Esophagus mucosa (tissue), 1 donor: Measurements from ENCODE around the gene STPG2. TPM values are rescaled to one million over a fixed set of nuclear protein-coding genes. Genes with fewer than 3 reads are reported as not detected.

Experiments
- ATAC-seq: fragments of 200-7000 bp; cut with Tn5 transposase; one replicate; pipeline ENCODE4 v1.9.1; 2020
- total RNA-seq: library from RNA; stranded (reverse); gene quantifications from one replicate; pipeline ENCODE4 v1.2.4, GENCODE V29; 2023
- donor health status: DM: yes; HTN: yes; CAD: no.

STPG2 gene
- 0.20 TPM for total RNA-seq

DNA sequence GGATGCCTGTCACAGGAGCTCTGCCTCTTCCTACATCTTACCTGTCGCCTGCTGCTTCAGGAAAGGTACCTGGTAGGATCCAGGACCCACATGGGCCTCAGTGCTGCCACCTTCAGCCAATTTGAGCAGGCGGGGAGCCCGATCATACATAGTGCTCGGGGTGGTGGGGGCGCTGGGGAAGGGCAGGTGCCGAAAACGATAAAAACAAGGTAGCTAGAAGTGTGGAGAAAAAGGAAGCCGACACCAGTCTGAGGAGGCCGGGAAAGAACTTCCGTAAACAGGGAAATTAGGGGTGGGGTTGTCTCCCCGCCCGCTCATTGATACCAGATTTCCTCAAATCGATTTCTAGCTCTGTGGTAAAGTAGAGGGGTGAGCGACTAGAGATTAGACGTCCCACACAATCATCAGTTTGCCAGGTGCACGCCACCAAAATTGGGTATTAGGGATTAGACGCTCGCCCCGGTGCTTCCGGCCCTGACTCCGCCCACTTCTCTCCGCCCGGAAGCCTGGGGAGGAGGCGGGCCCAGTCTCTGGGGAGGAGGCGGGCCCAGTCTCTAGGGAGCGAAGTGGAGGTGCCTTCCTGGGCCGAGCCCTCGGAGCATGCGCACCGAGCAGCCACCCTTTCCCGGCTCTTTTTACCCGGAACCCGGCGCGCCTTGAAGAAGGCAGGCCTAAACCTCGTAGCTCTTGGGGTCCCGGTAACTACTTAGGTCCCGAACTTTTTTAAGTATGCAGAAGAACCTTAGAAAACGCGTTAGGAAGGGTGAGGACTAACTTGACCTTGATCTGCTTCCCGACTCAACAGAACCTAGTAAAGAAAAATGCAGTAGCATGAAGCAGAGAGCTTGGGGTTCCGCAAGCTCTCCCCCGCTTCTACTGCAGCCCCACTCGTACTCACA lies at the start of gene STPG2:
TSS of gene STPG2 (minus strand) at position 476 of the 899 bp plus-strand sequence.
- ATAC-seq = peak; percentile 100

GRCh38 chr4:98185279-98185678 lies 42.0 kb upstream of the STPG2 start:
- ATAC-seq = no peak

GRCh38 chr4:98181809-98182208 lies 38.5 kb upstream of the STPG2 start:
- no peak for ATAC-seq

DNA sequence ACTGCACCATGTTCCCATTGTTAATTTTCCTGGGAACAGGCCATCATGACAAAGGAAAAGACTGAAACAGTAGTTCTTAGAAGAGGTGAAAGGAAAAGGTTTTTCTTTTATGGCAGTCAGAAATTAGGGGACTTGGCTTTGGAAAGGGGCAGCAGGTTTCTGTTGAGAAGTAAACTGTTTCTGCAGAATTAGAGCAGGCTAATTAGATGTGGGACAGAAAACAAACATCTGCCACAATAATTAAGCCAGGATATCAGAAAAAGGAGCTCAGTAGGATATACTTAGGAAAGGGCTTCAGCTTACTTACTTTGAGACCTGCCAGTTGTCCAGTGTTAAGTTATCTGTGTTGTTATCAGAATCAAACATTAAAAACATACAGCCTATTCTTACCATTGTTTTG lies 36.7 kb upstream of the STPG2 start:
- ATAC-seq = no peak

DNA sequence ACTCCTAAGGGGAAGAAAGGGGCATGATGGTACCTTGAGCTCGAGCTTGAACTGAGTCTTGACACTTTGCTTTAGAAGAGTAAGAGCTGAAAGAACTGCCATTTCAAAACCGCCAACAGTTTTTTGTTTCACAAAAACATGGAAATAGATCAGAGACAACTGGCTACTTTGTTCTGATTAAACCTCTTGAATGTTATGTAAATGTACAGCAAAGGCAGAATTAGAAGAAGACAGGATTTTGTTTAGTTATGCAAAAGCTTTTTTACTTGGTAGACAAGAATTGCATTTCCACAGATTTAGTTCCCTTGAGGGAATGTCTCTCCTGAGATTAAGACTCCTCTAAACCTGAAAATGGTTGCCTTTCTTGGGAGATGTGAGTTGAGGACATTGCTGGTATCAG lies 33.3 kb upstream of the STPG2 start:
- no peak for ATAC-seq

DNA sequence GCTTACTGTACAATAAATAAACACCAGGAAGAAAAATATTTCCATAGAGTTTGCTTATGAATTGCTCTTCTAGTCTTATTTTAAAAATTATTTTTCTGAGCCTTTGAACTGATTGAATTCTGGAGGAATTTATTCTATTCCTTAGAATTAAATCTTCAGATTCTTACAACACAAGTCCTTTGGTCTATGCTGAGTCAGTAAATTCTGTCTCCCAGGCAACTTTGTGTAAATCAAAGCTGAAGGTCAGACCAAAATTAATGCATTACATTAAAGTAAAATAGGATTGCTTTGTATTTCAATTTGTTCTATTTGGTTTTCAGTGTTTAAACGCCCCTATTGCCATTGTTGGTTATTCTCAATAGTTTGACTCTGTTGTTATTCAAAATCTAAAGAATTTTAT lies 26.8 kb upstream of the STPG2 start:
- no peak for ATAC-seq

DNA sequence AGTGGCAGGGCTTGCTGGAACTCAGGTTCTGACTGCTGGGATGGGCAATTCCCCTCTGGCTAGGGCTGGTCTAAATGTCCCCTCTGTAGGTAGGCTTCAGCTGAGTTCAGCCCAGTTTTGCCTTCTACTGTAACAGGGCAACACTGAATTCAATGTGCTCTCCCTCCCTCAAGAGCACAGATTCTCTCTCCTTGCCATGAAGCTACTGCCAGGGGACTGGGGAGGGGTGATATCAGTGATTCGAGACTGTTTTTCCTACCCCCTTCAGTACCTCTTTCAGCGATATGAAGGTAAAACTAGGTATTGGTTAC lies 23.4 kb upstream of the STPG2 start:
- no peak for ATAC-seq

- peak; percentile 97 for ATAC-seq
Observed at GRCh38 chr4:98166025-98166730, 22.9 kb upstream of the STPG2 start.

DNA sequence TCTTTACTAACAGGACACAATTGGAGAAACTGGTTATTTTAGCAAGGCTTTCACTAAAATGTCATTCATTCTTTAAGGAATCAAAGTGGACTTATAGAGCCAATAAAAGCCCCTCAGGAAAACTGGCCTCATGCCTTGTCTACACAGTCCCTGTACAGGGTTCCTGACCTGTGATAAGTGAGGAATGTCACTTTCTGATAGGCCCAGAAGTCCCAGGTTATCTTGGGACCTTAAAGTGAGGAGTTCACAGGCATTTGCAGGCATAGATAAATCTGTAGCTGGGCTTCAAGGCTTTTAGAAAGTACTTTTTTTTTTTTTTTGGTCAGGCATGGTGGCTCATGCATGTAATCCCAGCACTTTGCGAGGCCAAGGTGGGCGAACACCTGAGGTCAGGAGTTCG lies 19.4 kb upstream of the STPG2 start:
- ATAC-seq = no peak

DNA sequence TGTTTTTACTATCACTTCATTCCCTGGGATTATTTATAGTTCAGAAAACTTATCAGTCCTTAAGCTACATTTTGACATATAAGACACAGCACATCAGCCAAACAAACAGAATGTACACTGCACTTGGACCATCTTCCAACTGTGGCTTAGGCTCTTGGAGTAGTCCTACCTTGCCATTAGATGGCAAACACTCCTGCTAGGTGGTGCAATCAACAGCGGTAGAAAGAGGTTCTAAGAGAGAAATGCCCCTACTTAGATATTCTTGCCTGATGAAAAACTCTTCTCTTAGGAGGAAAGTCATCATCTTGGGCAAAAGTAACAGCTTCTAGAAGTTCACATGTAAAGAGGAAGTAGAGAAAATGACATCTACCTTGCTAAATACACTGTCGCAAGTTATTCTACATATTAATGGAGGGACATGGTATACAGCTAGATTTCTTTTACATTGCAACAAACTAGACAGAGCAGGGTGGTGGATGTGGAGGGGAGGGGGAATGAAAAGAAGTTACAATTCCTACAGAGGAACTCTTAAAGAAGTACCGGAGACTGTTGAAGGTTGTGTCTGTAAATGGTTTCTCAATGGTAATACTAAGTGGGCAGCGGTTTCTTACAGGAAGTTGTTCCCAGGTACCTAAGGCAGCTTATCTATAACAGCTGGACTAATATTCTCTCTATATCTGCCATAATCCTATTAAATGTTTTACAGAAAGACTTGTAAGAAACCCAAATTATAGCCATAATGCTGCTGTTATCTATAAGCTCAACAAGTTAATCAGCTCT lies 8.1 kb upstream of the STPG2 start:
- no peak for ATAC-seq

GRCh38 chr4:98150092-98150761 lies 7.0 kb upstream of the STPG2 start:
- ATAC-seq = no peak

DNA sequence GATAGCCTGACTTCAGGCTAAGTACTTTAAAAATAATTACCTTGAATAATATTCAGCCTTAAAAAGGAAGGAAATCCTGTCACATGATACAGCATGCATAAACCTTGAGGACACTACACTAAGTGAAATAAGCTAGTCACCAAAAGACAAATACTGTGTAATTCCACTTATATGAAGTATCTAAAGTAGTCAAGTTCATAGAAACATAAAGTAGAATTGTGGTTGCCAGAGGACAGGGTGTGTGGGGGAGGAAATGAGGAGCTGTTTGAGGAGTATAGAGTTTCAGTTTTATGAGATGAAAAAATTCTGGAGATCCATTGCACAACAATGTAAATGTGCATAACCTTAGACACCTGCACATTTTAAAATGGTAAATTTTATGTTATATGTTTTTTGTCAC lies 5.6 kb upstream of the STPG2 start:
- ATAC-seq = no peak

GRCh38 chr4:98126141-98126540 lies 17.1 kb downstream of the STPG2 start:
- ATAC-seq = no peak

DNA sequence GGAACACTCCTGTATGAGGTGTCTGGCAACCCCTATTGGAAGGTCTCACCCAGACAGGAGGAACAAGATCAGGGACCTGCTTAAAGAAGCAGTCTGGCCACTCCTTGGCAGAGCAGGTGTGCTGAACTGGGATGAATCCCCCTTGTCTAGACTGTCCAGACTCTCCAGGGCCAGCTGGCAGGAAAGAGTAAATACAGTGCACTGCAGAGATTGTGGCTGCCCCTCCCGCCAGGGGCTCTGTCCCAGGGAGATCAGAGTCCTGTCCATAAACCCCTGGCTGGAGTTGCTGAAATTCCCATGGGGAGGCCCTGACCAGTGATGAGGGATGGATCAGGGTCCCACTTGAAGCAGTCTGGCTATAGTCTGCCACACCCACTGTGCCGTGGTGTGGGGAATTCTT lies 17.7 kb downstream of the STPG2 start:
- ATAC-seq = no peak

GRCh38 chr4:98117363-98117762 lies 25.9 kb downstream of the STPG2 start:
- no peak for ATAC-seq

- ATAC-seq = no peak
Observed at GRCh38 chr4:98113012-98113411, 30.3 kb downstream of the STPG2 start.

GRCh38 chr4:98110929-98111328 lies 32.3 kb downstream of the STPG2 start:
- ATAC-seq = no peak

GRCh38 chr4:98110214-98110613 lies 33.1 kb downstream of the STPG2 start:
- no peak for ATAC-seq

DNA sequence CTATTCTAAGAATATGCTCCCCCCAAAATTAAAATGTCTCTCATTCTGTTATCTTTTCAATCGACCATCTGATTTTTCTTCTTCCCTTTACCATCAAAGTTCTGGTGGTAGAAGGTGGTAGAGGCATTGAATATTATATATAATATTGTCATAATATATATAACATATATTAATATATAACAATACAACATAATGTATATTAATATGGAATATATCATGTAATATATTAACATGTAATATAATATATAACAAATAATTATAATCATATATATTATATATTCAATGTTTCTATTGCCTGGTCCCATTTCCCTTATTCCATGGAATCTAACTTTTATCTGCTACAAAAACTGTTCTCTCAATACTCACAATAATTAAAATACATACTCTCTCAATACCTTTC lies 40.6 kb downstream of the STPG2 start:
- no peak for ATAC-seq

GRCh38 chr4:98101988-98102387 lies 41.3 kb downstream of the STPG2 start:
- no peak for ATAC-seq

DNA sequence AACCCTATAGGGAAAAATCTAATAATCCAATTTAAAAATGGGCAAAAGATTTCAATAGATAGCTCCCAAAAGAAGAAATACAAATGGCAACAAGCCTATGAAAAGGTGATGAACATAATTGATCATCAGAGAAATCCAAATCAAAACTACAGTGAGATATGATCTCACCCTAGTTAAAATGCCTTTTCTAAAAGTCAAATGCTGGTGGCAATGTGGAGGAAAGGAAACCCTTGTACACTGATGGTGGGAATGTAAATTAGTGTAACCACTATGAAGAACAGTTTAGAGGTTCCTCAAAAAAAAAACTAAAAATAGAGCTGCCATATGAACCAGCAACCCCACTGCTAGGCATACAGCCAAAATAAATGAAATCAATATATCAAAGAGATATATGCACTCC lies 44.5 kb downstream of the STPG2 start:
- ATAC-seq = no peak

- ATAC-seq = no peak
Observed at GRCh38 chr4:98094118-98094517, 49.2 kb downstream of the STPG2 start.

- no peak for ATAC-seq
Observed at GRCh38 chr4:98093662-98094061, 49.6 kb downstream of the STPG2 start.
